Esophagus squamous epithelium (tissue), 4 donors: ENCODE measurements around the gene GNPTG.

Experiments used
- POLR2A ChIP-seq, 4 donors: fragments of 450-650 bp; IDR thresholded peaks; one replicate each; pipeline ENCODE4 v1.6.1; 2017; ENCODE audit warnings: antibody characterized with exemption in 4 of 4, mild to moderate bottlenecking in 4 of 4, moderate library complexity in 3 of 4
- TF ChIP-seq, protein P1 (sequence below), 6 experiments: fragments of 450-650 bp in 4 of 6; fragments of 200-600 bp in 2 of 6; sonication (generic) in 2 of 6; IDR thresholded peaks; one replicate each; pipeline ENCODE4 v1.5.1; 2016 to 2019; ENCODE audit warnings: antibody characterized with exemption in 6 of 6, mild to moderate bottlenecking in 4 of 6, moderate library complexity in 4 of 6

GRCh38 chr16:1366712-1367299 lies 15.1 kb downstream of the GNPTG start:
- TF ChIP-seq, protein P1, sequence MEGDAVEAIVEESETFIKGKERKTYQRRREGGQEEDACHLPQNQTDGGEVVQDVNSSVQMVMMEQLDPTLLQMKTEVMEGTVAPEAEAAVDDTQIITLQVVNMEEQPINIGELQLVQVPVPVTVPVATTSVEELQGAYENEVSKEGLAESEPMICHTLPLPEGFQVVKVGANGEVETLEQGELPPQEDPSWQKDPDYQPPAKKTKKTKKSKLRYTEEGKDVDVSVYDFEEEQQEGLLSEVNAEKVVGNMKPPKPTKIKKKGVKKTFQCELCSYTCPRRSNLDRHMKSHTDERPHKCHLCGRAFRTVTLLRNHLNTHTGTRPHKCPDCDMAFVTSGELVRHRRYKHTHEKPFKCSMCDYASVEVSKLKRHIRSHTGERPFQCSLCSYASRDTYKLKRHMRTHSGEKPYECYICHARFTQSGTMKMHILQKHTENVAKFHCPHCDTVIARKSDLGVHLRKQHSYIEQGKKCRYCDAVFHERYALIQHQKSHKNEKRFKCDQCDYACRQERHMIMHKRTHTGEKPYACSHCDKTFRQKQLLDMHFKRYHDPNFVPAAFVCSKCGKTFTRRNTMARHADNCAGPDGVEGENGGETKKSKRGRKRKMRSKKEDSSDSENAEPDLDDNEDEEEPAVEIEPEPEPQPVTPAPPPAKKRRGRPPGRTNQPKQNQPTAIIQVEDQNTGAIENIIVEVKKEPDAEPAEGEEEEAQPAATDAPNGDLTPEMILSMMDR (IDR thresholded peaks at IDR 0.05): no peak
- no peak for TF ChIP-seq POLR2A (IDR thresholded peaks at IDR 0.05)
